Spleen (tissue), 11 donors: Measurements from ENCODE around the gene LSM7. TPM values are rescaled to one million over a fixed set of nuclear protein-coding genes. Genes with fewer than 3 reads are reported as not detected.

ENCODE experiments used
- DNase-seq: peaks from one replicate; pipeline ENCODE4 v3.0.0-alpha.2; 2020
- H3K27ac ChIP-seq, 8 donors: fragments of 200-600 bp; sonication (generic) in 7 of 8; 1 replicate in 4 of 8; 2 replicates in 4 of 8; pipeline versions ENCODE4 v1.5.0 to v1.8.0; 2016 to 2021; ENCODE audit warnings: inconsistent platforms in 4 of 8, mild to moderate bottlenecking in 4 of 8, moderate library complexity in 1 of 8
- H3K27me3 ChIP-seq, 7 donors: fragments of 200-600 bp; sonication (generic) in 6 of 7; replicated peaks in 1 of 7; 1 replicate in 4 of 7; 2 replicates in 3 of 7; pipeline versions ENCODE4 v1.5.0 to v1.8.0; 2016 to 2021; ENCODE audit warnings: inconsistent platforms in 3 of 7, mild to moderate bottlenecking in 1 of 7
- H3K36me3 ChIP-seq, 6 donors: fragments of 200-600 bp; sonication (generic) in 5 of 6; 1 replicate in 4 of 6; 2 replicates in 2 of 6; pipeline versions ENCODE4 v1.5.0 to v1.8.0; 2016 to 2021; ENCODE audit warnings: inconsistent platforms in 2 of 6
- H3K4me1 ChIP-seq, 6 donors: fragments of 200-600 bp; sonication (generic) in 5 of 6; 1 replicate in 3 of 6; 2 replicates in 3 of 6; pipeline versions ENCODE4 v1.5.0 to v1.8.0; 2016 to 2021; ENCODE audit warnings: inconsistent platforms in 3 of 6
- H3K4me3 ChIP-seq, 8 donors: fragments of 200-600 bp; sonication (generic) in 7 of 8; 1 replicate in 4 of 8; 2 replicates in 4 of 8; pipeline versions ENCODE4 v1.5.0 to v1.8.0; 2016 to 2021; ENCODE audit warnings: inconsistent platforms in 4 of 8, mild to moderate bottlenecking in 4 of 8, moderate library complexity in 2 of 8
- H3K9me3 ChIP-seq, 8 donors: fragments of 200-600 bp; sonication (generic) in 7 of 8; 1 replicate in 4 of 8; 2 replicates in 4 of 8; pipeline versions ENCODE4 v1.5.0 to v1.8.0; 2016 to 2021; ENCODE audit warnings: inconsistent platforms in 4 of 8
- CTCF ChIP-seq, 11 experiments: fragments of 200-600 bp in 7 of 11; fragments of 450-650 bp in 4 of 11; sonication (generic) in 4 of 11; IDR thresholded peaks in 8 of 11; conservative IDR thresholded peaks in 3 of 11; 1 replicate in 7 of 11; 2 replicates in 4 of 11; pipeline versions ENCODE4 v1.4.0 to v1.8.0; 2016 to 2021; ENCODE audit warnings: antibody characterized with exemption in 11 of 11, inconsistent platforms in 4 of 11, mild to moderate bottlenecking in 1 of 11
- POLR2A ChIP-seq, 3 donors: fragments of 450-650 bp; IDR thresholded peaks; one replicate each; pipeline ENCODE4 v1.5.1; 2017; ENCODE audit warnings: antibody characterized with exemption in 3 of 3, mild to moderate bottlenecking in 1 of 3
- POLR2AphosphoS5 ChIP-seq, 3 donors: sonication (generic); formaldehyde crosslinking; IDR thresholded peaks; one replicate each; pipeline ENCODE4 v1.5.1; 2017; ENCODE audit warnings: antibody characterized with exemption in 3 of 3
- WGBS, 5 donors: extraction: QIAGEN DNeasy Blood & Tissue Kit in 3 of 5; methylation state at CpG; one replicate each; pipeline versions ENCODE4 v1.1.5 to v1.1.7; 2013 to 2018; 5-methylcytosine and 5-hydroxymethylcytosine counted together
- intact Hi-C: fragments of 100-400 bp; cut with DNase I; formaldehyde crosslinking; loops from one replicate; pipeline ENCODE4 v1.15.0; 2023; ENCODE audit warnings: low total_unique reads
- polyA plus RNA-seq, 3 donors: library from polyadenylated mRNA; stranded (reverse); fragments of 200-250 nt; gene quantifications; one replicate each; pipeline ENCODE4 v1.2.1, GENCODE V29; 2013
- total RNA-seq, 7 donors: library from RNA; depleted of rRNA in 3 of 7; stranded (reverse); fragments of >200 nt in 3 of 7; fragmentation: NEBNext Ultra II Directional in 4 of 7; extraction: Animal tissue kit (Norgen Biotek cat#: 25700) in 4 of 7; gene quantifications; one replicate each; pipeline versions ENCODE4 v1.1.0 to v1.2.1, GENCODE V29; 2016 to 2021
- donor health status: healthy with polysubstance abuse.
- donor health status: DM: no; HTN: no; CAD: no; lungs with moderate emphysema.
- donor health status: DM: no; HTN: no; CAD: no.
- donor health status: Bipolar disorder and iron deficiency.
- donor health status: healthy.
- donor health status: DM: no; HTN: no; CAD: no.
- donor health status: DM: yes; HTN: yes; CAD: no.

Gene LSM7
- total and polyA plus RNA-seq, 10 donors: 60.7 to 524 (median 111) TPM

DNA sequence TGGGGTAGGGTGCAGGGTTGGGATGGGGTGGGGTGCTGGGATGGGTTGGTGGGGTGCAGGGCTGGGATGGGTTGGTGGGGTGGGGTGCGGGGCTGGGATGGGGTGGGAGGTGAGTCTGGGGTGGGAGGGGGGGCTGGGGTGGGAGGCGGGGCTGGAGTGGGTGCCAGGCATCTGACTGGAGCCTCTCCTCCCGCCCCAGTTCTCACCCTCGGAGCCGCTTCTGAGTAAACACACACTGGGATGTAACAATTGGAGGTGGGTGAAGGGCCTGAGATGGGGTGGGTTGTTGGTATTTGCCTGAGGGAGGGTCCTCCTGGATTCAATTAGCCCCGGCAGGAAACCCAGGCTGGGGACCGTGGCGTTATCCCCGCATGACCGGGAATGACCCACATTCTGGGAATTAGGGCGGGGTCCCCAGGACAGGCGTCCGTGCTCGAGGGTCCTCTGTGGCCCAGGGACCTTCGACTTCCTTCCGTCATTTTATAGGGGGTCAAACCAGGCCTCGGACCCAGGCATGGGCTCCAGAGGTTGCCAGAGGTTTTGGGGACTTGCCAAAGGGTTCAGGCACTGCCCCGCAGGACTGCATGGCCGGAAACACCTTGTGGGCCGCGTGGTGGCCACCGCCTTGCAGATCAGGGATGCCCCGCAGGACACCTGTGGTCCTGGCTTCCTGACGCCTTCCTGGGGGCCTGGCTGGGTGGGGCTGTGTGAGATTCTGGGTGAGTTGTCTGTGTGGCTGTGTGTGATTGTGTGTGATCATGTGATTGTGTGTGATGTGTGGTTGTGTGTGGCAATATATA, 33.1 kb upstream of the LSM7 start:
- intact Hi-C loops: no loop called here
- H3K4me1 ChIP-seq: peaks cover 0 to 16% (median 0%) of the 10 kb centered on the region in 6 donors
- no peak overlapping the region for H3K4me3 ChIP-seq
- TF ChIP-seq POLR2A (IDR thresholded peaks at IDR 0.05) (no peak), CTCF (IDR thresholded peaks at IDR 0.05 in 8 of 11, conservative IDR thresholded peaks at IDR 0.05 in 3 of 11) (no peak), POLR2AphosphoS5 (IDR thresholded peaks at IDR 0.05) (no peak)
- no peak for DNase-seq
- no peaks in the 10 kb centered on the region for H3K36me3 ChIP-seq
- 21 to 60% (median 33%) methylated on average over 19 to 24 of the region's 24 CpGs for WGBS, 5 donors
- H3K9me3 ChIP-seq: no peaks in the 10 kb centered on the region
- H3K27ac ChIP-seq: no peak overlapping the region
- H3K27me3 ChIP-seq: peaks cover 0 to 61% (median 26%) of the 10 kb centered on the region in 7 donors

DNA sequence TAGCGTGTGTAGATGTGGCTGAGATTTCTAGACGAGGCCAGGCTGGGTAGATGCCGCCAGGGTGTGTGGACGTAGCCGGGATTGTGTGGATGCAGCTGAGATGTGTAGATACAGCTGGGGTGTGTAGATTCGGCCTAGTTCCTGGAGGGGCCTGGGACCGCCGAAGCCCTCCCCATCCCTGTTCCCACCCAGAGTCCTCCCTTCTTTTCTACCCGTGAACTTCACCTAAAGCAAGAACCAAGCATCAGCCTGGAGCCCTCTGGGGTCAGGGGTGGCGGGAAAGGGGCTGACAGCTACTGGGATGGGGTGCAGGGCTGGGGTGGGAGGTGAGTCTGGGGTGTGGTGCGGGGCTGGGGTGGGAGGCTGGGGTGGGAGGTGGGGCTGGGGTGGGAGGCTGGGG, 32.4 kb upstream of the LSM7 start:
- DNase-seq: no peak
- no peak for TF ChIP-seq POLR2AphosphoS5 (IDR thresholded peaks at IDR 0.05)
- no peak for TF ChIP-seq POLR2A (IDR thresholded peaks at IDR 0.05)
- no peak for TF ChIP-seq CTCF (IDR thresholded peaks at IDR 0.05 in 8 of 11, conservative IDR thresholded peaks at IDR 0.05 in 3 of 11)
- H3K9me3 ChIP-seq: no peaks in the 10 kb centered on the region
- no peak overlapping the region for H3K4me3 ChIP-seq
- peaks cover 0 to 61% (median 26%) of the 10 kb centered on the region in 7 donors for H3K27me3 ChIP-seq
- intact Hi-C loops: no loop called here
- no peak overlapping the region for H3K27ac ChIP-seq
- H3K4me1 ChIP-seq: peaks cover 0 to 16% (median 0%) of the 10 kb centered on the region in 6 donors
- 58 to 81% (median 69%) methylated on average over 5 to 11 of the region's 11 CpGs for WGBS, 5 donors
- no peaks in the 10 kb centered on the region for H3K36me3 ChIP-seq

GRCh38 chr19:2359992-2360685, 31.8 kb upstream of the LSM7 start, which contains the start of gene TMPRSS9:
Gene TMPRSS9, plus strand, starts transcription at chr19:2360265. Its CDS starts 29,521 bp downstream, at chr19:2389786.
- DNase-seq: no peak
- 21 to 45% (median 25%) methylated on average over 19 to 44 of the region's 44 CpGs for WGBS, 5 donors
- no peak for TF ChIP-seq POLR2A (IDR thresholded peaks at IDR 0.05)
- TF ChIP-seq POLR2AphosphoS5 (IDR thresholded peaks at IDR 0.05): no peak
- no peak for TF ChIP-seq CTCF (IDR thresholded peaks at IDR 0.05 in 8 of 11, conservative IDR thresholded peaks at IDR 0.05 in 3 of 11)
- H3K27me3 ChIP-seq: peaks cover 0 to 54% (median 26%) of the 10 kb centered on the region in 7 donors
- H3K9me3 ChIP-seq: no peaks in the 10 kb centered on the region
- H3K27ac ChIP-seq: no peak within 1 kb of the TSS
- peaks cover 0 to 16% (median 0%) of the 10 kb centered on the region in 6 donors for H3K4me1 ChIP-seq
- intact Hi-C loops: no loop called here
- peaks cover 0 to 2% (median 0%) of the 10 kb centered on the region in 6 donors for H3K36me3 ChIP-seq
- H3K4me3 ChIP-seq: no peak within 1 kb of the TSS
